ENCODE data around the gene LMF2. TPM values are rescaled to one million over a fixed set of nuclear protein-coding genes. Genes with fewer than 3 reads are reported as not detected.

LMF2 gene
- total RNA-seq, 3 donors from 2014 or later: 68.7 to 79.9 (median 72.2) TPM

GRCh38 chr22:50506611-50507420 is 686 bp downstream of the LMF2 start:
- H3K36me3 Mint-ChIP-seq (ENCODE audit: insufficient read depth): no peaks in the 10 kb centered on the region
- peak overlapping the region; percentile 96 for H3K4me3 Mint-ChIP-seq
- no peak for DNase-seq
- H3K4me1 Mint-ChIP-seq (ENCODE audit: low read depth): peaks cover 15% of the 10 kb centered on the region
- H3K27me3 Mint-ChIP-seq (ENCODE audit: low read depth): no peaks in the 10 kb centered on the region
- no peak for ATAC-seq
- H3K9me3 Mint-ChIP-seq: no peaks in the 10 kb centered on the region

GRCh38 chr22:50505776-50506610 is 1.5 kb downstream of the LMF2 start:
- Mint-ChIP-seq H3K4me1 (ENCODE audit: low read depth) (peaks cover 15% of the 10 kb centered on the region), H3K36me3 (ENCODE audit: insufficient read depth) (no peaks in the 10 kb centered on the region), H3K27me3 (ENCODE audit: low read depth) (no peaks in the 10 kb centered on the region), H3K4me3 (peak overlapping the region; percentile 96), H3K9me3 (no peaks in the 10 kb centered on the region)
- DNase-seq (no peak), ATAC-seq (no peak)

- H3K9me3 Mint-ChIP-seq: no peaks in the 10 kb centered on the region
- H3K4me3 Mint-ChIP-seq: peak overlapping the region; percentile 11
- peaks cover 15% of the 10 kb centered on the region for H3K4me1 Mint-ChIP-seq (ENCODE audit: low read depth)
- DNase-seq (no peak), ATAC-seq (no peak)
- H3K36me3 Mint-ChIP-seq (ENCODE audit: insufficient read depth): no peaks in the 10 kb centered on the region
- no peaks in the 10 kb centered on the region for H3K27me3 Mint-ChIP-seq (ENCODE audit: low read depth)
Observed at GRCh38 chr22:50505276-50505775, 2.2 kb downstream of the LMF2 start.

GRCh38 chr22:50504369-50505211 is 2.9 kb downstream of the LMF2 start:
- Mint-ChIP-seq H3K9me3 (no peaks in the 10 kb centered on the region), H3K27me3 (ENCODE audit: low read depth) (no peaks in the 10 kb centered on the region), H3K36me3 (ENCODE audit: insufficient read depth) (no peaks in the 10 kb centered on the region), H3K4me3 (no peak overlapping the region), H3K4me1 (ENCODE audit: low read depth) (peaks cover 13% of the 10 kb centered on the region)
- ATAC-seq (no peak), DNase-seq (no peak)

GRCh38 chr22:50503475-50504145 is 3.9 kb downstream of the LMF2 start:
- no peaks in the 10 kb centered on the region for H3K27me3 Mint-ChIP-seq (ENCODE audit: low read depth)
- no peaks in the 10 kb centered on the region for H3K36me3 Mint-ChIP-seq (ENCODE audit: insufficient read depth)
- ATAC-seq (no peak), DNase-seq (no peak)
- H3K4me1 Mint-ChIP-seq (ENCODE audit: low read depth): peaks cover 5% of the 10 kb centered on the region
- H3K4me3 Mint-ChIP-seq: no peak overlapping the region
- H3K9me3 Mint-ChIP-seq: no peaks in the 10 kb centered on the region

- ATAC-seq: no peak
- H3K27me3 Mint-ChIP-seq (ENCODE audit: low read depth): no peaks in the 10 kb centered on the region
Observed at GRCh38 chr22:50502628-50503474, 4.7 kb downstream of the LMF2 start.

DNA sequence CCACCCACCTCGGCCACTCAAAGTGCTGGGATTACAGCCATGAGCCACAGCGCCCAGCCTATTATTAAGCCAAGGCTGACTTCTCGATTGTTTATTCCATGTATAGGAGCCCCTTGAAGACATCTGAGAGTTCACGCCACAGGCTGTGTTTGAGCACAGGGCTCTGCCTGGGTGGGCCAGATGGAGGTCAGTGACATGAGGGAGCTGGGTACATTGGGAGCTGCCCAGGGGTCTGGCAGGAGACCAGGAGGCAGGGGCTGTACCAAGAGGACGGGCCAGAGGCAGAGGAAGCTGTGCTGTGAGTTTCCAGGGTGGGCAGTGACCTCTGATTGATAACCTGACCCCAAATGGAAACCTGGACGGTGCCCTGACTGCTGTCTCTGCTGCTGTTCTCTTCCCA is 5.4 kb downstream of the LMF2 start:
- H3K27me3 Mint-ChIP-seq (ENCODE audit: low read depth): no peaks in the 10 kb centered on the region
- peaks cover 5% of the 10 kb centered on the region for H3K4me1 Mint-ChIP-seq (ENCODE audit: low read depth)
- ATAC-seq (no peak), DNase-seq (no peak)
- H3K9me3 Mint-ChIP-seq: no peaks in the 10 kb centered on the region
- H3K36me3 Mint-ChIP-seq (ENCODE audit: insufficient read depth): no peaks in the 10 kb centered on the region
- no peak overlapping the region for H3K4me3 Mint-ChIP-seq

More at GRCh38 chr22:50502628-50503474, 4.7 kb downstream of the LMF2 start:
- no peaks in the 10 kb centered on the region for H3K9me3 Mint-ChIP-seq
- H3K4me1 Mint-ChIP-seq (ENCODE audit: low read depth): peaks cover 8% of the 10 kb centered on the region
- H3K36me3 Mint-ChIP-seq (ENCODE audit: insufficient read depth): no peaks in the 10 kb centered on the region
- H3K4me3 Mint-ChIP-seq: no peak overlapping the region
- DNase-seq: no peak

DNA sequence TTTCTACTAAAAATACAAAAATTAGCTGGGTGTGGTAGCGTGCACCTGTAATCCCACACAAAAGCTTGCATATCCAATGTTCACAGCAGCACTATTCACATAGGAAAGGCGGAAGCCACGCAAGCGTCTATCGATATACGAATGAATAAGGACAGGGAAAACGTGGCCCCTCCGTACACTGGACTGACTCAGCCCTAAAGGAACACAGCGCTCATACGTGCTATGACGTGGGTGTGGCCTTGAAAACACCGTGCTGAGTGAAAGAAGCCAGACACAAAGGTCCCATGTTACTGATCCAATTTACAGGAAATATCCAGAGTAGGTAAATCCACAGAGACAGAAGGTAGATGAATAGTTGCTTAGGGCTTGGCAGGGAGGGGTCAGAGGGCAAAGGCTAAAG is 7.0 kb downstream of the LMF2 start:
- ATAC-seq: no peak
- no peaks in the 10 kb centered on the region for H3K9me3 Mint-ChIP-seq
- no peak overlapping the region for H3K4me3 Mint-ChIP-seq
- H3K27me3 Mint-ChIP-seq (ENCODE audit: low read depth): no peaks in the 10 kb centered on the region
- peaks cover 5% of the 10 kb centered on the region for H3K4me1 Mint-ChIP-seq (ENCODE audit: low read depth)
- DNase-seq: no peak
- no peaks in the 10 kb centered on the region for H3K36me3 Mint-ChIP-seq (ENCODE audit: insufficient read depth)

DNA sequence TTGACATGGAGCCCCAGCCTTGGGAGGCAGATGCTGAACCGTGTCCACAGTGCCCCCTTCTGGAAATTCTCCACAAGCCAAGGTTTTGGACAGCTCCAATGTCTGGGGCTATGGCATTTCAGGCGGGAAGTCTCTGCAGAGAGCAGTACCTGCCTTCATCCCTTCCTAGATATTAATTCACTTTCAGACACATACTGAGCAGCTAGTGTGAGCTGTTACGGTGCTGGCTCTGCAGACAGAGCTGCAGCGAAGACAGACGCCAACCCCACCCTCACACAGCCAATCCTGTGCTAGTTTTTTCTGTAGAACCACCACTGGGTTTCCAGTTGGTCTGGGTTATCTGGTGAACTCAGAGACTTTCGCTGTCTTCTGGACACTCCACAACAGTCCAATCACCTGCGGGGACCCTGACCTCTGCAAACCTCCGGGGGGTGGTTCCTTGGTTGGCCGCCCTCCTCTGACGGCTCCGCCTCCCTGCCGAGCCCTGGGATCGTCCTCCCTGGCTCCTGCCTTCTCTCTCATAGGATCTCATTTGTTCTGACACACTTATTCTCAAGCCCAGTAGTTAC is 9.1 kb downstream of the LMF2 start:
- ATAC-seq: peak; percentile 94
- peak; percentile 64 for DNase-seq
- Mint-ChIP-seq H3K4me3 (no peak overlapping the region), H3K4me1 (ENCODE audit: low read depth) (peaks cover 5% of the 10 kb centered on the region), H3K27me3 (ENCODE audit: low read depth) (no peaks in the 10 kb centered on the region), H3K9me3 (no peaks in the 10 kb centered on the region), H3K36me3 (ENCODE audit: insufficient read depth) (no peaks in the 10 kb centered on the region)

DNA sequence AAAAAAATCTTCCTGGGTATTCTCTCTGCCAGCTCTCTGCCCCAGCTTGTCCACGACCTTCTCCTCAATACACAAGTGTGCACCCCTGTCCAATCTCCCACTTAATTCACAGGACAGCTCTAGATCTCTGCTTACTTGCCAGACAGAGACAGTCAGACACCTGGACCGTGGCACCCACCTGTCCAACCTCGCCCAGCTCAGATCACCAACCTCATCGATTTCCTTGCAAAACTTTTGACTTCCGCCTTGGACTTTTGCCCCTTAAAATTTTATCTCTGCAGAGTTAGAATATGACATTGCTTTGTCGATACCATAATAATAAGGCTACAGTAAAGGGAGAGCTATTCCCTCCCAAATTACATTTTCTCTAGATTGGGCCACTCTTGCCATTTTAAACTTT is 10.4 kb downstream of the LMF2 start:
- Mint-ChIP-seq H3K4me1 (ENCODE audit: low read depth) (peaks cover 5% of the 10 kb centered on the region), H3K9me3 (no peaks in the 10 kb centered on the region), H3K4me3 (no peak overlapping the region), H3K36me3 (ENCODE audit: insufficient read depth) (no peaks in the 10 kb centered on the region), H3K27me3 (ENCODE audit: low read depth) (no peaks in the 10 kb centered on the region)
- DNase-seq: no peak
- ATAC-seq: no peak

GRCh38 chr22:50490531-50491308 is 16.8 kb downstream of the LMF2 start:
- Mint-ChIP-seq H3K9me3 (no peaks in the 10 kb centered on the region), H3K4me1 (ENCODE audit: low read depth) (peaks cover 7% of the 10 kb centered on the region), H3K4me3 (peak overlapping the region; percentile 42), H3K36me3 (ENCODE audit: insufficient read depth) (no peaks in the 10 kb centered on the region), H3K27me3 (ENCODE audit: low read depth) (peaks cover 1% of the 10 kb centered on the region)
- DNase-seq (no peak), ATAC-seq (peak; percentile 30 to 32)

All from activated T-cell treated with anti-CD3 and anti-CD28 coated beads, Interleukin-2, amount 50 U/mL, for 4 hours (primary cell).